Measurements from ENCODE around the gene CACHD1. TPM values are rescaled to one million over a fixed set of nuclear protein-coding genes. Genes with fewer than 3 reads are reported as not detected.

The CACHD1 gene
- 32.0 TPM for total RNA-seq
- long read RNA-seq, full-length matches to known transcripts = 5 of 32 reads
- long read RNA-seq, partial matches to known transcripts = 10 of 32 reads
- long read RNA-seq, other reads (novel, unspliced or antisense) = 17 of 32 reads

DNA sequence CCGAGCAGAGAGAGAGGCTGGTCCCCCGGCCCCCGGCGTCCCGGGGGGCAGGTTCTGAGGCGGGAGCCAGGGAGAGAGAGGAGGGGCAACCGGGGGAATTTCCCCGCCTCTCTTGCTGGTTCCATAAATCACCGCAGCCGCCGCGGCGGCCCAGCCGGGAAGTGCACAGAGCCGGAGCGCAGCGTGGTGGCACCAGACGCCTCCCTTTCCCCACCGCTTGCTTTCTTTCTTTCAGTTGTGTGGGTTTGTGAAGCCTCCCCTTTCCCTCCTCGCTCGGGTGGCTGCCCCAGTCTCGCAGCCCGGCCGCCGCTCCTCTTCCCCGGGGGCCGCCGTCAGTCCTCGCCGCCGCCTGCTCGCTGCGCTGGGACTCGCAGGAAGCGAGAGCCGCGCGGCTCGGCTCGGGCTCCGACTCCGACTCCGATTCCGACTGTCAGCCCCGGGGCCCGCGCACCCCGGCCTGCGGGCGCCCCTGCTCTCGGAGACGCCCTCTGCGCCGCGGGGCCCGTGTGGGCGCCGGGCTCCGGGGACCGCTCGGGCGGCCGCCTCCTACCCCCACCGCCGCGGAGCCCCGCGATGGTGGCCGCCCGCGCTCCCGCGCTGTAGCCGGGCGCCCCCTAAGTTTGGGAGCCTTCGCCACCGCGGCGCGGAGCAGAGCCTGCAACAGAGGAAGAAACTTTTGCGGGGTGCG, at the start of gene CACHD1:
TSS of gene CACHD1 (plus strand) at position 153 of the 688 bp plus-strand sequence. CDS start 616 bp downstream, outside the sequence.
- DNase-seq (peak; percentile 82), ATAC-seq (peak; percentile 82 to 88)
- peak within 1 kb of the TSS; percentile 66 for H3K27ac ChIP-seq
- intact Hi-C loops (cut with DNase I) = no loop called here
- peaks cover 38% of the 10 kb centered on the region for H3K4me1 ChIP-seq
- no peaks in the 10 kb centered on the region for H3K36me3 ChIP-seq
- peak within 1 kb of the TSS; percentile 69 for H3K4me3 ChIP-seq
- H3K27me3 ChIP-seq (ENCODE audit: low read depth) = peaks cover 15% of the 10 kb centered on the region
- TF ChIP-seq, protein P1, sequence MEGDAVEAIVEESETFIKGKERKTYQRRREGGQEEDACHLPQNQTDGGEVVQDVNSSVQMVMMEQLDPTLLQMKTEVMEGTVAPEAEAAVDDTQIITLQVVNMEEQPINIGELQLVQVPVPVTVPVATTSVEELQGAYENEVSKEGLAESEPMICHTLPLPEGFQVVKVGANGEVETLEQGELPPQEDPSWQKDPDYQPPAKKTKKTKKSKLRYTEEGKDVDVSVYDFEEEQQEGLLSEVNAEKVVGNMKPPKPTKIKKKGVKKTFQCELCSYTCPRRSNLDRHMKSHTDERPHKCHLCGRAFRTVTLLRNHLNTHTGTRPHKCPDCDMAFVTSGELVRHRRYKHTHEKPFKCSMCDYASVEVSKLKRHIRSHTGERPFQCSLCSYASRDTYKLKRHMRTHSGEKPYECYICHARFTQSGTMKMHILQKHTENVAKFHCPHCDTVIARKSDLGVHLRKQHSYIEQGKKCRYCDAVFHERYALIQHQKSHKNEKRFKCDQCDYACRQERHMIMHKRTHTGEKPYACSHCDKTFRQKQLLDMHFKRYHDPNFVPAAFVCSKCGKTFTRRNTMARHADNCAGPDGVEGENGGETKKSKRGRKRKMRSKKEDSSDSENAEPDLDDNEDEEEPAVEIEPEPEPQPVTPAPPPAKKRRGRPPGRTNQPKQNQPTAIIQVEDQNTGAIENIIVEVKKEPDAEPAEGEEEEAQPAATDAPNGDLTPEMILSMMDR (IDR thresholded peaks at IDR 0.05) = peak; percentile 46
- H3K9me3 ChIP-seq = no peaks in the 10 kb centered on the region

DNA sequence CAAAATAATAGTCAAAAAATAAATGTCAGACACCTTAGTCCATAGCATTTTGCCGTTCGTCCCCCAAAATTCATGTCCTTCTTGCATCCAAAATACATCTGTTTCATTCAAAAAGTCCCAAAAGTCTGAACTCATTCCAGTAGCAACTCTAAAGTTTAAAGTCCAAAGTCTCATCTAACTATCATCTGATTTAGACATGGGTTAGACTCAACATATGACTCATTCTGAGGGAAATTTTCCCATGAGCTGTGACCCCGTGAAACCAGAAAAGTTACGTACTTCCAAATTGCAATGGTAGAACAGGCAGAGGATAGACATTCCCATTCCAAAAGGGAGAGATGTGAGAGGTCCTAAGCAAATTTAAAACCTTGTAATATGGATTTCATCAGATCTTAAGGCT, 48.6 kb upstream of the CACHD1 start:
- Histone ChIP-seq H3K4me3 (no peak overlapping the region), H3K27ac (no peak overlapping the region), H3K27me3 (ENCODE audit: low read depth) (no peaks in the 10 kb centered on the region), H3K4me1 (no peaks in the 10 kb centered on the region), H3K9me3 (no peaks in the 10 kb centered on the region), H3K36me3 (no peaks in the 10 kb centered on the region)
- intact Hi-C loops (cut with DNase I) = no loop called here
- DNase-seq = no peak
- TF ChIP-seq, protein P1 (IDR thresholded peaks at IDR 0.05) = no peak
- ATAC-seq = no peak

DNA sequence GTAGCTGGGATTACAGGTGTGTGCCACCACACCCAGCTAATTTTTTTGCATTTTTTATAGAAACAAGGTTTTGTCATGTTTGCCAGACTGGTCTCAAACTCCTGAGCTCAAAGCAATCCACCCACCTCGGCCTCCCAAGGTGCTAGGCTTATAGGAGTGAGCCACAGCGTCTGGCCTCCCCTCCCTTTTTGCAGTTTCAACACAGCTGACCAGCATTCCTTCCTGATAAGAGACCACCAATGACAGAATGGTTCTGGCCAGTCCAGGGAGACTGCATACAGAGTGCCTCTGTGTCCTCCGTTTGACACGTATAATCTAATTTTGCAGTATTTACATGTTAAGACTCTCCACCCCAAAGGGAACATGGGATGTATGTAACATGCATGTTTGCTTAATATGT, 46.4 kb upstream of the CACHD1 start:
- Histone ChIP-seq H3K36me3 (no peaks in the 10 kb centered on the region), H3K4me1 (no peaks in the 10 kb centered on the region), H3K4me3 (no peak overlapping the region), H3K27me3 (ENCODE audit: low read depth) (no peaks in the 10 kb centered on the region), H3K27ac (no peak overlapping the region), H3K9me3 (no peaks in the 10 kb centered on the region)
- DNase-seq (no peak), ATAC-seq (no peak)
- intact Hi-C loops (cut with DNase I) = no loop called here
- TF ChIP-seq, protein P1 (IDR thresholded peaks at IDR 0.05) = no peak

DNA sequence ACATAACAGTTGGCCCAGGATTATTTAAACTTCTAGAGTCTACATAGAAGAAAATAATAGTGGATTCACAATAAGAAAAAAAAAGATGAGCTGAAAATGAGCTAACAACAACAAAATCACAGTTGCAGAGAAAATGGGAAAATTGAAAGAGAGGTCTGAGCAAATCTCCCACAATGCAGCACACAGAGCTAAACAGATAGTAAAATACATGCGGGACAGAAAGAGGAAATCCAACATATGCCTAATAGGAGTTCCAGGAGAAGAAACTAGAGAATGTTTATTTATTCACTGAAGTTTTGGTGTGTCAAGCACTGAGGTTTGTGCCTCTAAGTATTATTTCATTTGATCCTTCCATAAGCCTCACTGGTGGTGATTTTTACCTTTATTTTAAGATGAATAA, 45.5 kb upstream of the CACHD1 start:
- Histone ChIP-seq H3K9me3 (no peaks in the 10 kb centered on the region), H3K27ac (no peak overlapping the region), H3K4me3 (no peak overlapping the region), H3K27me3 (ENCODE audit: low read depth) (no peaks in the 10 kb centered on the region), H3K4me1 (no peaks in the 10 kb centered on the region), H3K36me3 (no peaks in the 10 kb centered on the region)
- no peak for ATAC-seq
- TF ChIP-seq, protein P1 (IDR thresholded peaks at IDR 0.05) = no peak
- no peak for DNase-seq
- intact Hi-C loops (cut with DNase I) = no loop called here

DNA sequence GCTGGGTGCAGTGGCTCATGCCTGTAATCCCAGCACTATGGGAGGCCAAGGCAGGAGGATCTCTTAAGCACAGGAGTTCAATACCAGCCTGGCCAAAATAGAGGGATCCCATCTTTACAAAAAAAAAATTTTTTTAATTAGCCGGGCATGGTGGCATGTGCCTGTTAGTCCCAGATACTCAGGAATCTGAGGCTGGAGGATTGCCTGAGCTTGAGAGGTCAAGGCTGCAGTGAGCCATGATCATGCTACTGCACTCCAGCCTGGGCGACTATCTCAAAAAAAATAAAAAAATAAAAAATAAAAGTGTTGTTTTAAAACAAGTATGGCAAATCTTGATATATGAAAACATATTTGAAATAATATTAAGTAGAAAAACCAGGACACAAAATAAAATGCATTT, 44.4 kb upstream of the CACHD1 start:
- Histone ChIP-seq H3K4me3 (no peak overlapping the region), H3K27ac (no peak overlapping the region), H3K36me3 (no peaks in the 10 kb centered on the region), H3K9me3 (no peaks in the 10 kb centered on the region), H3K4me1 (no peaks in the 10 kb centered on the region), H3K27me3 (ENCODE audit: low read depth) (no peaks in the 10 kb centered on the region)
- ATAC-seq (no peak), DNase-seq (no peak)
- intact Hi-C loops (cut with DNase I) = no loop called here
- TF ChIP-seq, protein P1 (IDR thresholded peaks at IDR 0.05) = no peak
